HG03175 (cell line): Measurements from ENCODE around the gene RDM1.

Source experiments
- ATAC-seq: cut with Tn5 transposase; IDR thresholded peaks from one replicate; pipeline ENCODE4 v1.9.1; 2021; ENCODE audit warnings: mild to moderate bottlenecking, moderate library complexity; ENCODE audit not compliant: unreplicated experiment

The RDM1 gene

GRCh38 chr17:35875072-35875799 is 55.3 kb downstream of the RDM1 start:
- ATAC-seq: no peak

GRCh38 chr17:35872196-35872980 is 58.2 kb downstream of the RDM1 start:
- no peak for ATAC-seq

GRCh38 chr17:35870906-35871819 is 59.4 kb downstream of the RDM1 start:
- ATAC-seq: no peak

GRCh38 chr17:35868737-35869136 is 61.8 kb downstream of the RDM1 start, which contains the start of gene HEATR9:
HEATR9 (minus strand) TSS chr17:35868891; CDS start chr17:35868742, 149 bp downstream.
- no peak for ATAC-seq
